GM12892 (cell line): ENCODE measurements around the gene RDH5.

Experiments used
- POLR2A ChIP-seq: IDR thresholded peaks from 2 replicates; pipeline ENCODE4 v1.6.1; 2011; ENCODE audit warnings: low read depth, low read length, control low read depth
- POLR2AphosphoS5 ChIP-seq: IDR thresholded peaks from 2 replicates; pipeline ENCODE4 v1.6.1; 2011; ENCODE audit warnings: low read depth, low read length, control low read depth
- TAF1 ChIP-seq: IDR thresholded peaks from 2 replicates; pipeline ENCODE4 v1.6.1; 2011; ENCODE audit warnings: low read depth, mild to moderate bottlenecking, control low read depth, low read length, borderline replicate concordance

GRCh38 chr12:55692631-55693322, 27.4 kb upstream of the RDH5 start:
- TF ChIP-seq POLR2AphosphoS5: no peak
- no peak for TF ChIP-seq POLR2A
- no peak for TF ChIP-seq TAF1
